OCI-LY7 (cell line): Measurements from ENCODE around the gene RBM28.

Source experiments
- CTCF ChIP-seq: fragments of 200-600 bp; sonication (generic); conservative IDR thresholded peaks from 2 replicates; pipeline ENCODE4 v1.5.1; 2014; ENCODE audit warnings: mild to moderate bottlenecking, antibody characterized with exemption, low read length, moderate library complexity, mixed read lengths
- EZH2phosphoT487 ChIP-seq: fragments of 200-600 bp; sonication (generic); IDR thresholded peaks from 2 replicates; pipeline ENCODE4 v1.6.1; 2018; ENCODE audit warnings: low read depth, borderline replicate concordance, mild to moderate bottlenecking, mixed run types, antibody characterized with exemption, low read length, moderate library complexity, mixed read lengths

GRCh38 chr7:128391805-128392204 lies 48.1 kb upstream of the RBM28 start:
- no peak for TF ChIP-seq EZH2phosphoT487
- no peak for TF ChIP-seq CTCF
